ENCODE results near the gene RHOF.

The RHOF gene

DNA sequence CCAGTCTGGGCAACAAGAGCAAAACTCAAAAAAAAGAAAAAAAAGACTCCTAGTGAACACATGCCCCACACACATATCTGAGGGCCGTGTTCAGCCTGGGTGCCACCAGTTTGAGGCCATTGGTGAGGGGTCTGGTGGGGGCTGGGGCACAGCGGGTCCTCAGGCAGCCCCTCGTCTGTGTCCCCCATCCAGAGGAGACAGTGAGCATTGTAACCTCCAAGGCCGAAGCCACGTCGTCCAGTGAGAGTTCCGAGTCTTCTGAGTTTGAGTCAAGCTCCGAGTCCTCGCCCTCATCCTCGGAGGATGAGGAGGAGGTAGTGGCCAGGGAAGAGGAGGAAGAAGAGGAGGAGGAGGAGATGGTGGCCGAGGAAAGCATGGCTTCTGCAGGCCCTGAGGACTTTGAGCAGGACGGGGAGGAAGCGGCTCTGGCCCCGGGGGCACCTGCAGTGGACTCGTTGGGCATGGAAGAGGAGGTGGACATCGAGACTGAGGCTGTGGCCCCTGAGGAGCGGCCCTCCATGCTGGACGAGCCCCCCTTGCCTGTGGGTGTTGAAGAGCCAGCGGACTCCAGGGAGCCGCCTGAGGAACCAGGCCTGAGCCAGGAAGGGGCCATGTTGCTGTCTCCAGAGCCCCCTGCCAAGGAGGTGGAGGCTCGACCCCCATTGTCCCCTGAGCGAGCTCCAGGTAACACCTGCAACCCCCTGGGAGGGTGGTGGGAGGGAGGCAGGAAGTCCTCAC lies 25.9 kb upstream of the RHOF start:
- no peak for DNase-seq

DNA sequence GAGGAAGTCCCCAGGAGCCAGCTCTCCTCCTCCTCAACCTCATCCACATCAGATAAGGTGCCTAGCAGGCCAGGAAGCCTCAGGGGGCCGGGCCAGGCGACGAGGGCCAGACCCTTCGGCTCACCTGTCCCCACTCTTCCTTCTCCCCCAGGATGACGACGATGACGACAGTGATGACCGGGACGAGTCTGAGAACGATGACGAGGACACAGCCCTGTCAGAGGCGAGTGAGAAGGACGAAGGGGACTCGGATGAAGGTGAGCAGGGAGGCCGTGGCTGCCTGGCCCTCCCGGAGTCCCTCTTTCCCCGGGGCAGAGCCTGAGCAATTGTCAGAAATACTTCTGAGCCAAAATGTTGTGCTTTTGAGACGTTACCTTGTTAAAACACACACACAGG lies 24.2 kb upstream of the RHOF start:
- no peak for DNase-seq

DNA sequence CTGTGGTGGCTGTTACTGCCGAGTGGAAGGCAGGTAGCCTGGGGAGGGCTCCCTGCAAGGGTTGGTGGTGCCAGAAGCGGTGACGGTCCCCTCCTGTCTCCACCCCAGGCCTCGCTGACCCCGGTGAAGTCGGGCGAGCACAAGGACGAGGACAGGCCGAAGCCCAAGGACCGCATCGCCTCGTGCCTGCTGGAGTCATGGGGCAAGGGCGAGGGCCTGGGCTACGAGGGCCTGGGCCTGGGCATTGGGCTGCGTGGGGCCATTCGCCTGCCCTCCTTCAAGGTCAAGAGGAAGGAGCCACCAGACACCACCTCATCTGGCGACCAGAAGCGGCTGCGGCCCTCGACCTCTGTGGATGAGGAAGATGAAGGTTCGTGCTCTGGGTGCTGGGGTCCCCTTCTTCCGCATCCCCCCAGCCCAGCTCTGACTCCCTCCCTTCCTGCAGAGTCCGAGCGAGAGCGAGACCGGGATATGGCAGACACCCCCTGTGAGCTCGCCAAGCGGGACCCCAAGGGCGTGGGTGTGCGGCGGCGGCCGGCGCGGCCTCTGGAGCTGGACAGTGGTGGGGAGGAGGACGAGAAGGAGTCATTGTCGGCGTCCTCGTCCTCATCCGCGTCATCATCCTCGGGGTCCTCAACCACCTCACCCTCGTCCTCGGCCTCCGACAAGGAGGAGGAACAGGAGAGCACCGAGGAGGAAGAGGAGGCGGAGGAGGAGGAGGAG lies 23.6 kb upstream of the RHOF start:
- DNase-seq: no peak

DNA sequence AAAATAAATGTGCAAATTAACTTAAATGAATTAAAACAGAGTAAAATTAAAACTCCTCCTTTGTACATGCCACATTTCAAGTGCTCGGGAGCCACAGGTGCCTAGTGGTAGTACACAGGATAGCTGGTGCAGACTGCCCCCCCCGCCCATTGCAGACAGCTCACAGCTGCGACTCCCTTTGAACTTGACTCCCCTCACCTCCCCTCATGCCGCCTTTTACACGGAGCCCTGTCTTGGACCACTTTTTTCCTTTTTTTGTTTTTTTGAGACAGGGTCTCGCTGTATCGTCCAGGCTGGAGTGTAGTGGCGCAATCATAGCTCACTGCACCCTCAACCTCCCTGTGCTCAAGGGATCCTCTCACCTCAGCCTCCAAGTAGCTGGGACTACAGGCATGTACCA lies 21.8 kb upstream of the RHOF start:
- DNase-seq: no peak

DNA sequence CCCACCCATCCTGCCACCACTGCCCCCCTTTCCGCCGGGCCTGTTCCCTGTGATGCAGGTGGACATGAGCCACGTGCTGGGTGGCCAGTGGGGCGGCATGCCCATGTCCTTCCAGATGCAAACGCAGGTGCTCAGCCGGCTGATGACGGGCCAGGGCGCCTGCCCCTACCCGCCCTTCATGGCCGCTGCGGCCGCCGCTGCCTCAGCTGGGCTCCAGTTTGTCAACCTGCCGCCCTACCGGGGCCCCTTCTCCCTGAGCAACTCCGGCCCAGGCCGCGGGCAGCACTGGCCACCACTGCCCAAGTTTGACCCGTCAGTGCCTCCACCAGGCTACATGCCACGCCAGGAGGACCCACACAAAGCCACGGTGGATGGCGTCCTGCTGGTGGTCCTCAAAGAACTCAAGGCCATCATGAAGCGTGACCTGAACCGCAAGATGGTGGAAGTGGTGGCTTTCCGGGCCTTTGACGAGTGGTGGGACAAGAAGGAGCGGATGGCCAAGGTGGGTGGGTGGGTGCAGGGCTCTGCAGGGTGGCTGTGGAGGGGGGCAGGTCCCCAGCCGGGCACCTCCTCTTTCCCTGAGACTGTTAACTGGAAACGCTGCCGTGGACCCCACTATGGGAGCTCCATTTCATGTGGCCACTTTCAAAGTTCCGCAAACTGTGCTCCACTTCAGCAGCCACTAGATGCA lies 21.1 kb upstream of the RHOF start:
- no peak for DNase-seq

DNA sequence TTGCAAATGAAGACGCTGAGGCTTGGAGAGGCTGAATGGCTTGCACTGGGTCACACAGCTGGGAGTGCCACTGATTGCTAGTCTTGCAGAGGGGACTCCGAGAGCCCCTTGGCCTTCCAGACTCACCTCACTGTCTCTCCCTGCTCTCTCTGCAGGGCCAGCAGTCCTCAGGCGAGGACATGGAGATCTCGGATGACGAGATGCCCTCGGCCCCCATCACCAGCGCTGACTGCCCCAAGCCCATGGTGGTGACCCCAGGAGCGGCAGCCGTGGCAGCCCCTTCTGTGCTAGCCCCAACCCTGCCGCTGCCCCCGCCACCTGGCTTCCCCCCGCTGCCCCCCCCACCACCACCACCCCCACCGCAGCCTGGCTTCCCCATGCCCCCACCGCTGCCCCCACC lies 20.5 kb upstream of the RHOF start:
- DNase-seq: no peak

DNA sequence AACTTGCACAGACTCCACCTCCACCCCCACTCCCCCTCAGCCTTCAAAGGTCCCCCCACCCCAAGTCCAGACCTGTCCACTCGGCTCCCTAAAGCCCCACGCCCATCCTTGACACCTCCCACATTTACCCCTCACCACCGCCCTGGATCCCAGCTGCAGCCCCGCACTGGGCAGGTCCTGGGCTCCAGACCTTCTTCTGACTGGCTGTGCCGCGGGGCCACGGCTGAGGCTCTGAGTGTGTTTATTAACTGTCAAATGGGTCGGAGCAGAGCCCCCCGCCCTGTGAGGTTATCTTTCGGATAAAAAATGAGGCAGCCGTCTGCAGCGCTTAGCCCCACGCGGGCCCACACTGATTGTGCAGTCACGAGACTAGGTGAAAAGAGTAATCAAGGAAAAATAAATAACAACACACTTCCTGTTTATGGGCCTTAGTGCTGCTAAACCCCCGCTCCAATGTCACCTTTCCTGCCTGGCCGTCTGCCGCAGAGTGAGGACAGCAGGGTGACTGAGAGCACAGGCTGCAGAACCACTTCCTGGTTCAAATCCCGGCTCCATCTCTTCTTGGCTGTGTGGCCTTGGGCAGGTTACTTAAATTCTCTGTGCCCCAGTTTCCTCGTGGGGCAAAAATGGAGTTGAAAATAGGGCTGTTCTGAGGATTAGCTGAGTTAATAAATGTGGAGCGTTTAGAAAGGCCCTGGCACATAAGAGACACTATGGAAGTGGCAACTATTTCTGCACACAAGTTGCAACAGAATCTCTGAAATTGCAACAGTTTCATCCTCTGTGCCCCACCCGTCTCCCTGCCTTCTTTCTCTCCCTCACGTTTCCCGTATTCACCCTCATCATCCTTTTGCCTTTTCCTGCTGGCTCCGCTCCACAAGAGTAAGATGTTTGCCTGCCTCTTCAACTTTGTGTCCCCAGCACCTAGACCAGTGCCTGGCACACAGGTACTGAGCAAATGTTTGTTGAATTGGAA lies 19.7 kb upstream of the RHOF start:
- DNase-seq: no peak

DNA sequence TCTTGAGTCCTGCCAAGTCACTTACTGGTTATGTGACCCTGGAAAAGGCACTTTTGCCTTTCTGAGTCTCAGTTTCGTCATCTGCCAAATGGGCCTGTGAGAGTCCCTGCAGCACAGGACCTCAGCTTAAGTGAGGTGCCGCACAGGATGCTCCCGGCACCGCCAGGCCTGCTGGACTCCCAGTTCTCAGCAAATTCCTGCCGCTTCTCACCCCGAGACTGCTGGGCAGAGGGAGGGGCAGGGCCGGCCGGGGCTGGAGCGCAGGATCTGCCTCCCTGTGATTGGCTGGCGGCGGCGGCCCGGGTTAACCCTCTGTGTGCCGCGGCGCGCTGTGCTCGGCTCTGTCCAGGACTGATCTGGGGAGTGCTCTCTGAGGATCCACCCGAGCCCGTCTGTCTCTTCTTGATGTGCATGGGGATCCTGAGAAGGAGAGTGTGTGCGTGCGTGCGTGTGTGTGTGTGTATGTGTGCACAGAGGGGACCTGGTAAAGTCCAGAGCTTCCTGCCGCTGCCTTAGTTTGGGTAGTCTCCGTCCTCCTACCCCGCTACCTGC lies 18.9 kb upstream of the RHOF start:
- DNase-seq: peak; percentile 42

DNA sequence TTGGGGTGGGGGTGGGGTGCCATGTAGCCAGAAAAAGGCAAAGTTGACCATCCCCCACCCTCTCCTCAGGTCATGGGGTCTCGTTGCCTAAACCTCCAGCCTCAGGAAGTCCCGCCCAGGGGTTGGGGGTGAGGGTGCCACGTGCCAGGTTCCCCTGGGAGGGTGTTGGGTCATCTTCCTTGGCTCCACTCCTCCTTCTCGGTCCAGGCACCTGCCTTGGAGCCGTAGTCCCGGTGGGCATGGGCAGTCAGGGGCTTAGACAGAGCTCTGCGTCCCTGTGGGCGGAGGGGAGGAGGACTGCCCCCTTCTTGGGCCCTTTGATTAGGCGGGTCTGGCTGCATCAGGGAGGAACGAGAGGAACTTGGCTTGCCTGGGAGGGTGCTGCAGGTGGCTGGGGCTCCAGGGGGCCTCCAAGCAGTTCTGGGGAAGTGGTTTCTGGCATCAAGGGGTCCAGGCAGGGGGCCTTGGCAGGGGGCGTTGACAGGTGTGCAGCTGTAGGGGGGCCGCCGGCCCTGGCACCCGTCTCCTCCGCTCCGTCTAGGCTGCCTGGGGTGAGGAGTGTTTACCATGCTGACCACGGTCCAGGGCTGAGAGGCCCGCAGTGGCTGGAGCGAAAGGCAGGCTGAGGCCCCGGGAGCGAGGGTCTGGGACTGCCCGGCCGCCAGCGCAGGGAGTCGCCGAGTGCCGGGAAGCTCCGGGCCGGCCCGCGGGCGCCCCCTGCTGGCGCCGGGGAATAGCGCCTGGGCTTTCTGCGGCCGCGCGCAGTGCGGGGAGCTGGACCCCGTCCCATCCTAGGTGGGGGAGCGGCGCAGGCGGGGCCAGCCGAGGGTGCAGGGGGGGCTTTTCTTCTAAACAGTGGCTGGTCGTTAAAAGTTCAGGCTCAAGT lies 18.2 kb upstream of the RHOF start:
- DNase-seq: peak; percentile 61

DNA sequence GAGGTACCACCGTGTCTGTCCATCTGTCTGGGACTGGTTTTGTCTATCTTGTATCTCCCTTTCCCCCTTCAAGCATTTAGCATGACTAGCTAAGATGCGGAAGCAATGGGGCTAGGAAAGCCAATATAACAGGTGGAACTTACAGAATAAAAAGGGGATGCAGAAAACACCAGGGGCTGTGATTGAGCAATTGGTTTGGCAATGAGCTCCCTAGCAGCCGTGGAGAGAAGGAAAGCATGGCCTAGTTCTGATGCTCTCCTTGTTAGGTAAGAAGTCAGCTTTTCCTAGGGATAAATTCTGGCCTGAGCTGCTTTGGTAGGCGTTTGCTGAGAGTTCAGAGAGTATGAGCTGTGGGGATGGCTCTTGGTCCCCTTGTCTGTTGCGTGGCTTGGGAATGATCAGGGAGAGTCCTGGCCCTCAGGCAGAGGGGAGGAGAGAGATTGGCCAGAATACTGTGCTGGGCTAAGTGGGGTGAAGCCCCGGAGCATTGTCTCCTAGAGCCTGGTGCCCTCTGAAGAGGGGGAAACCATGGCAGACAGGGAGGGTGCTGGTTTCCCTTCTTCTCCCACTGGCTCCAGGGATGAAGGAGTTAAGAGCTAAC lies 17.4 kb upstream of the RHOF start:
- DNase-seq: no peak

DNA sequence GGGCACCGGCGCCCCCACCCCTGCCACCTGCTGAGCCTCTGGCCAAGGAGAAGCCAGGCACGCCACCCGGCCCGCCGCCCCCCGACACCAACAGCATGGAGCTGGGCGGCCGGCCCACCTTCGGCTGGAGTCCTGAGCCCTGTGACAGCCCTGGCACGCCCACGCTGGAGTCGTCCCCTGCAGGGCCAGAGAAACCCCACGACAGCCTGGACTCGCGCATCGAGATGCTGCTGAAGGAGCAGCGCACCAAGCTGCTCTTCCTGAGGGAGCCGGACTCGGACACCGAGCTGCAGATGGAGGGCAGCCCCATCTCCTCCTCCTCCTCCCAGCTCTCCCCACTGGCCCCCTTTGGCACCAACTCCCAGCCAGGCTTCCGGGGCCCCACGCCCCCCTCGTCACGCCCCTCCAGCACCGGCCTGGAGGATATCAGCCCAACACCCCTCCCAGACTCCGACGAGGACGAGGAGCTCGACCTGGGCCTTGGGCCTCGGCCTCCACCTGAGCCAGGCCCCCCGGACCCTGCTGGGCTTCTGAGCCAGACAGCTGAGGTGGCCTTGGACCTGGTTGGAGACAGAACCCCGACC lies 16.8 kb upstream of the RHOF start:
- no peak for DNase-seq

DNA sequence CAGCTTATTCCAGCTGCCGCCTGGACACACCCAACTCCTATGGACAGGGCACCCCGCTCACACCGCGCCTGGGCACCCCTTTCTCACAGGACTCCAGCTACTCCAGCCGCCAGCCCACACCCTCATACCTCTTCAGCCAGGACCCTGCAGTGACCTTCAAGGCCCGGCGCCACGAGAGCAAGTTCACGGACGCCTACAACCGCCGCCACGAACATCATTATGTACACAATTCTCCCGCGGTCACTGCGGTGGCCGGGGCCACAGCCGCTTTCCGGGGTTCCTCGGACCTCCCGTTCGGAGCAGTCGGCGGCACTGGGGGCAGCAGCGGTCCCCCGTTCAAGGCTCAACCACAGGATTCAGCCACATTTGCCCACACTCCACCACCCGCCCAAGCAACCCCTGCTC lies 16.2 kb upstream of the RHOF start:
- DNase-seq: no peak

DNA sequence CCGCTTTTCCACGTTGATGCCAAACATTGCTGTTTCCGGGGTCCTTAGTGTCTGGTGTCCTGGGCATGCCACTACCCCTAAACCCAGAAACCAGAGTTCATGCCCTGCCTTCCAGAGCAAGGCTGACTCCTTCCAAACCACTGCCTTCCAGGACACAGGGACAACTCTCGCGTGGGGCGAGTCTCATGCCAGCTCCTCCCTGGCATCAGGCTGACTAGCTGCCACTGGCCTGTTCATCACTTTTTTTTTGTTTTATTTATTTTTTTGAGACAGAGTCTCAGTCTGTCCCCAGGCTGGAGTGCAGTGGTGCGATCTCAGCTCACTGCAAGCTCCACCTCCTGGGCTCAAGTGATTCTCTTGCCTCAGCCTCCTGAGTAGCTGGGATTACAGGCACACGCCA lies 15.1 kb upstream of the RHOF start:
- DNase-seq: no peak

DNA sequence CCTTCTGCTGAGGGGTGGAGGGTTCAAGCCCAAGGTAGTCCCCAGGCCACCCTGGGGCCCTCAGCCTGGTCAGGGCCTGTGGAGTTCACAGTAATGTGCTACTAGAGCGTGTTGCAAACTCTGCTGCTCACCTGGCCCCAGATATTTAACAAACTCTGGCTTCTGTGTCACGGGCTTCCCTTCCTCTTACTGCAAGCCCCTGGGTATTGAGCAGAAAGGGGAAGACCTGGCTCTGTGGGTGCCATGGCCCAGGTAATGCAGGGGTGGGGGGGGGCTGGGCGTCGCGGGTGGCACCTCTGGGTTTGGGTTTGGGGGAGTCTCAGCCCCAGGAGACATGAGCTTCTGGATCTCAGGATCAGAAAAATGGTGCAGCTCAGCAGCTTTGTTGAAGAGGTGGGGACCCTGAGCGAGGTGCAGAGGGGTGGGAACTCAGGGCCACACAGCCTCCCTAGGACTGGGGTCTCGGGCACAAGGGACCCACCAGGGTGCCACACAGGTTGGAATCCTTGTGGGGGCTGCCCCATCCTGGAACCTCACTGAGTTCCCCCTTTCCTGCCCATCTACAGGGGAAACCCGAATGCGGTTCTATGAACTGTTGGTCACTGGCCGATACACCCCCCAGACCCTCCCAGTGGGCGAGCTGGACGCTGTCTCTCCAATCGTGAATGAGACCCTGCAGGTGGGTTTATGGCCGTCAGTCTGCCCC lies 14.3 kb upstream of the RHOF start:
- DNase-seq: no peak

DNA sequence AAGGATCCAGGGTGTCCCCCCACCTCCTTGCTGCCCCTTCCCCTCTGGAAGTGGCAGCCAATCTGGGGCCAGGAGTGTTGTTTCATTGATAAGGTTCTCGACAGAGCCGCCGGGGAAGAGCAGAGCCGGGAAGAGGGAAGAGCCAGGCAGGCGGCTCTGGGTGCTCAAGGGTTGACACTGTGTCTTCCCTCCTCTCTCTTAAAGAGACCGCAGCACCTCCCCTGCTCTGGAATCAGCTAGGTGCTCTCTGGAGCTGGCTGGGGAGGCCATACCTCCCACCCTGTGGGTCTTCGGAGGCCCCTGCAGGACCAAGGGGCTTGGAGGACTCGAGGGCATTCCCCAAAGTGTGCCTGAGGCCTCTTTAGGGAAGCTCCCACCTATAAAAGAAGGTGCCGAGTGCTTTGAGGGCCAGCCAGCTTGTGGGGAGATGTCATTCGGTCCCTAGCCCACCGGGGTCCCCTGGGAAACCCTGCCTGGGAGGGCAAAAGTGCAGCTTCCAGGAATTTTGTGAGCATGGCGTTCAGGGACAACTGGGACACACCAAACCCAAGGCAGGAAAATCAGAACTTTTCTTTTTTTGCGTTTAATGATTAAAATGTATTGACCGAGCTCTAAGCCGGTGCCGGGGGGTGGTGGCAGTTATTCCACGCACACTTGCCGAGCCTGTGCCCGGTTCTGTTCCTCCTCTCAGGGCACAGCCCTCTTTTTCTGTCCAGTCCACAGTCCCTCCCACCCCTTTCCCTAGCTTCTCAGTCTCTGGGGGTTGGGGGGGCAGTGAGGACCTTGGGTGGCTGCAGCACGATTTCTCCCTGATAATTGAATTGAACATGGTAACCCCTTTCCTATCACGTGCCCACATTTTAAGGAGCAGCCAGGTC lies 13.3 kb upstream of the RHOF start:
- no peak for DNase-seq

DNA sequence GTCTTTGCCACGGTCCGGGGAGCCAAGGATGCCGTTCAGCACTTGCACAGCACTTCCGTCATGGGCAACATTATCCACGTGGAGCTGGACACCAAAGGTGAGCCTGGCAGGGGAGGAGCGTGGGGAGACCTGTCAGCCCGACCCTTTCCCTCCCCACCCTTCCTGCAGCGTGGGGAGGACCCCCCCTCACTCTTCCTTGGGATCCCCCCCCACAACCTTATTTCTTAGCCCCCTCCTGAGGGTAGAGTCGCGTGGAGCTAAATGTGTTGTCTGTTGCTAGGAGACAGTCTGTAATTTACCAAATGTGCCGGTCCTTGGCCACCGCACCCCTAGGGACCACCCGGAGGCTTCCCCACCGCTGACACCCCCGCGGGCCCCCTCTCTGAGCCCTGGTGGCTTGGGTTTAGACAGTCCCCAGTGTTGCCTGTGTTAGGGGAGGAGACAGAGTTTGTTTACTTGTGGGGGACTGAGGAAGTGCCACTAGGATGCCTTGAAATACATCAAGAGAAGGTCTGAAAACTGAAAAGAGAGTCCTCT lies 12.6 kb upstream of the RHOF start:
- DNase-seq: no peak

DNA sequence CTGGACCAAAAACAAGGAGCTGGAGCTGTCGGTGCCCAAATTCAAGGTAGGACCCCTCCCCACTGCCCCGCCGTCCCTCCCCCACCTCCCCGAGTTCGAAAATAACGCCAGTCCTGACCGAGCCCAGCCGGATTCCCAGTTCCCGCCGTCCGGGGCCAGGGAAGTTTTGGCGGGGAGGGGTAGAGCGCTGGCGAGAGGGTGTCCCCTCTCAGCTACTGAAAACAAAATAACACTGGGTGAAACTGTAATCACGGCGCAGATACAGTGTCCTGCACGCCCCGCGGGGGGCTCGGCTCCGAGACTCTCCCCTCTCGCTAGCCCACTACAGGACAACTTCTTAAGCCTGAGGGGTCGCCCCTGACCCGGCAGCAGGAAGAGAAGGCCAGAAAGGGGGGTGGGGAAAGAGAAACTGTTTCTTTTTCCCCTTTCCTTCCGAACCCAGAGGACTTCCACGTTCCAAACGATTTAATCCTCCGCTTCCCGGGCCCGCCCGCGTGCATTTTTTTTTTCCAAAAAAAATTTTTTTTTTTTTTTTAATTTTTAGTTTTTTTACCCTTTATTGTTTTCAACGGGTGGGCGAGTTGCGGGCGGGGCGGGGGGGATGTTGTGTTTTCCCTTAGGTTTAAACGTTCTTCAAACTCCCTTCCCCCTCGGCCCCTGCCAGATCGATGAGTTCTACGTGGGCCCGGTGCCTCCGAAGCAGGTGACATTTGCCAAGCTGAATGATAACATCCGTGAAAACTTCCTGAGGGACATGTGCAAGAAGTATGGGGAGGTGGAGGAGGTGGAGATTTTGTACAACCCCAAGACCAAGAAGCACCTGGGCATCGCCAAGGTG lies 11.9 kb upstream of the RHOF start:
- DNase-seq: no peak

All from NCI-H2107 (cell line).